ENCODE measurements around the gene WWC1.
A peak's percentile ranks its signal among the peaks of the same experiment; 100 is the strongest.
"Not testable (repeated sequence)": the region's sequence is repeated elsewhere in the genome, so short reads cannot be mapped to it uniquely, and the experiment has no call there.

WWC1 gene

DNA sequence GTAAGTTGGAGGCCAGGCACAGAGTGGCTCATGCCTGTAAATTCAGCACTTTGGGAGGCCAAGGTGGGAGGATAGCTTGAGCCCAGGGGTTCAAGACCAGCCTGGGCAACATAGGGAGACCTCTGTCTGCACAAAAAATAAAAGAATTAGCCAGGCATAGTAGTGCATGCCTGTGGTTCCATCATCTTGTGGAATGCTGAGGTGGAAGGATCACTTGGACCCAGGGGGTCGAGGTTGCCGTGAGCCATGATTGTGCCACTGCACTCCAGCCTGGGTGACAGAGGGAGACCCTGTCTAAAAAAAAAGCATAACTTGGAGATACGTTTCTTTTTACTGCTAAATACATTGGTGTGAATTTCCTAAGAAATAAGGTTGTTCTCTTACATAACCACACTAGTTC lies 19.1 kb downstream of the WWC1 start:
- not testable (repeated sequence) for DNase-seq

DNA sequence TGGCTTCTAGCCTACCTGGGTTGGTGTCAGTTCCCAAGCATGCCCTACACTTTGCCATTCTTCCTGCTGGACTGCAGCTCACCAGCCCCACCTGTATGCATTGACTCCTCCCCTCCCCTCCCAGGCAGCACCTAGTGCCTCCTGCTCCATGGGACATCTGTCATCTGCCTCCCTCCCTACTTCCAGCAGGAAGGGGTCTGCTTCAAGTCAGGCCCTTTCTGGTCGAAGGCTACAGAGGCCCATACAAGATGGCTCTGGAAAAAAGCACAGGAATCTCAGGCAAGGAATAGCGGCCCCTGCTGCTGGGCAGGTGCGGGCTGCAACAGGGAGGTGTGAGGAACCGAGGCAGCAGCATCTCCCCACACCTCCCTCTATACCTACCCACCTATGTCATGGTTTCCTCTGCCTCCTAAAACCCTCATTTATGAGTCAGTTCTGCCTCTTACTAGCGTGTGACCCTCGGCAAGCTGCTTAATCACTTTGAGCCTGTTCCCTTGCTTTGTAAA lies 19.7 kb downstream of the WWC1 start:
- peak; percentile 49 for DNase-seq

DNA sequence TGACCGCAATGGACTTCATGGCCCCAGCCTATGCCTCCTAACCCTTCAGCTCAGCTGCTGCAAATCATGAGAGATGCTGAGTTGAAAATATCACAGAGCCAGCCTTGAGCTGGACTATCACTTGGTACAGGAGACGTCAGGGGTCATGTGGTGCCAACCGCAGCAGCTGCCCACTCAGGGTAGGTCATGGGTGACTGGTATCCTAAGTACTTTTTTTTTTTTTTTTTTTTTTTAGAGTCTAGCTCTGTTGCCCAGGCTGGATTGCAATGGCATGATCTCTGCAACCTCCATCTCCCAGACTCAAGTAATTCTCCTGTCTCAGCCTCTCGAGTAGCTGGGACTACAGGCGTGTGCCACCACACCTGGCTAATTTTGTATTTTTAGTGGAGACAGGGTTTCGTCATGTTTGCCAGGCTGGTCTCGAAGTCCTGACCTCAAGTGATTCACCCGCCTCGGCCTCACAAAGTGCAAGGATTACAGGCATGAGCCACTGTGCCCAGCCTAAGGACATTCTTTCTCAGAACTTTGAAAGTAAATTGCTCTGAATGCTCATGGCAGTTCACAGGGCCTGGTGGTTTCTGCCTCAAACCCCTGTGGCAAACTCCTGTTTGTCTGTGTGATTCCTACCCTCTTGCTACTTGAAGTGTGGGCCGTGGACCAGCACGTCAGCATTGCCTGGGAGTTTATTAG lies 21.3 kb downstream of the WWC1 start:
- DNase-seq, result no peak

DNA sequence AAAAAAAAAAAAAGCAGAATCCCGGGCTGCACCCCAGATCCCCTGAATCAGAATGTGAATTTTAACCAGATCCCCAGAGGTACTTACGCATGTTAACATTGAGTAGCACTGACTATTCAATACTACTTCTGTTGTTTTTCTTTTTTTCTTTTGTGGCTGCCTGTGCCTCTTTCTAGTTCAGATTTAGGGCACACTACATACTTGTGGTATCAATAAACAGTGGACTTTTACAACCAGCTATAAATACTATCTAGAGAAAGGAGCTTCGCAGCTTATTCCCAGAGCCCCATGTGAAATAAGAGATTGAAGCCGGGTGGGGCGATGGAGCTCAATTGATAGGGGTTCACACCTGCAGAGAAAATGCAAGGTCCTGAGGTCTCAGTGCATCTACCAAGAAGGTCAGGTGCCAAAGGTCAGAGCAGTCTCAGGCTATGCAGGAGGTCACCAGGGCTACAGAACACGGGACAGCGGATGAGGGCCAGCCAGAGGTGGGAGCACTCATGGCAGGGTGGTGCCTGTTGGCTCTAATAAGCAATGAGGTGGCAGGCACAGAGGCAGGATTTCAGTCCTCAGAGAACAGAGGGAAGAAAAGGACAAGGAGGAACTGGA lies 22.3 kb downstream of the WWC1 start:
- no peak for DNase-seq

DNA sequence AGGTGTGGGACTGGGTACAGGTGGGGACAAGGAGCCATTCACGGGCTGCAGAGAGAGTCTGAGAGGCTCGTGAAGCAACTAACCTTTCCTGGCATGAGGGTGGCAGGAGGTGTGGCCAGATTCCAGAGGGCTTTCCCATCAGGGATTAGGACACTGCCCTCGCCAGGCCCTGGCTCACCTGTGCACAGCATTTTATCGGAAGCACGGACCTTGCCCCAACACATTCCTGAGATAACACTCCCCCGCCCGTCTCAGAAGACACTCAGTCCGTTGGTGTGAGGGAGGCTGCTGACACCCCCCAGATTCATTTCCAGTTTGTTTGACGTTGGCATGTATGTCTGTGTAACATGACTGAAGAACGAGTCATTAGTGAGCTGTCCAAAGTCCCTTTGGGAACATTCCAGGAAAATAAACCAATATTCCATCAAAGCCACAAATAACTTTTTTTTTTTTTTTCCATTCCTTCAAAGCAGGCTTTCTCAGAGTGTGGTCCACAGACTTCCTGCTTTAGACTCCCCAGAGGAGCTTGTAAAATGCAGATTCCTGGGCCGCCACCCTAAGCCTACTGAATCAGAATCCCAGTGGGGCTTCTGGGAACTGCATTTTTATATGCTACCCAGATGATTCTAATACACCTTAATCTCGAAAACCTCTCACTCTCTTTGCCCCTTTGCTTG lies 23.4 kb downstream of the WWC1 start:
- no peak for DNase-seq

DNA sequence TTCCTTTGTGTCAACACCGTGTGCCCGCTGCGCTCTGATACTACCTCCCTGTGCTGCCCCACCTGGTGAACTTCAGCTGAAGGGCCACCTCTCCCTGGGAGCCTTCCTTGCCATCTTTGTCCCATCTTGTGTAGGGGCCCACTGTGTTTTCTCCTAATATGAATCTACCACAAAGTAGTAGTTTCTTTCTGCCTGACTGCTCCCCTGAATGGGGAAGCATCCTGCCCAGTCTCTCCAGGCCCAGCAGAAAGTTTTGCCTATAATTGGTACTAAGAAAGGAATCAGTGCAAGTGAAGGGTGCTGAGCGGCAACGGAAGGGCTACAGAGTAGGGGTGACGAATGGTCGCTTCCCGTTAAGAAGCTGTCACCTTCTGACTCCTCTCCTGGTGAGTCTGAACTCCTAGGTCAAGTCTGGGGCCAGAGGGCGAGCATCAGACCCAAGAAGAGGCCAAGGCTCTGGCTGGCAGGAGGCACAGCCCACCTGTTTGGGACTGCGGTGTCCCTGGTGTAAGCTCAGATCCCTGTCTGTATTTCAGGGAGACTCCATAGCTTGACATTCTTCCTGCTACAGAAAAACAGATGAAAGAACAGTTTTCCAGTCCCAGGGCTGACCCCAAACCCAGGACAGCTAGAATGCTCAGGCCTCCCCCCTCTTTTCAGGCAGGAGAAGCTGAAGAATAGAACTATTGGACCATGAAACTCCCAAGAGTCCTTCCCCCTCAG lies 24.1 kb downstream of the WWC1 start:
- no peak for DNase-seq

DNA sequence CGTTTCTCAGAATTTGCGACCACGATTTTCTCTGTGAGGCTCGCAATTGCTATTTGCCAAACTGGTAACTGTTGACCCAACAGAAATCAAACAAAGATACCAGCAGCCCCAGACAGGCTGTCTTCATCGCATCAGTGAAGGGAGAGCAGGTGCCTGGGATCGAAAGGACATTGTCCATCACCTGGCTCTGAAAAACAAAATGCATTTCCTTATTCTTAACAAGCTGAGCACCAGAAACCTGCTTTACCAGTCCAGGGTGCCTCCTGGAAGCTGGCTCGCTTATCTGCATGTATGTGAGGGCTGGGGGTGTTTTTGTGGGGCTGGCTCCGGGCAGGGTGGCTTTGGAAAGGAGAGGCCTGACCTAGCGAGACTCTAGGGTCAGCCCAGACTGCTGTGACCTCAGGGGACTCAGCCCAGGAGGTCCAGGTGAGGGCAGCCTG lies 24.7 kb downstream of the WWC1 start:
- peak; percentile 82 for DNase-seq

DNA sequence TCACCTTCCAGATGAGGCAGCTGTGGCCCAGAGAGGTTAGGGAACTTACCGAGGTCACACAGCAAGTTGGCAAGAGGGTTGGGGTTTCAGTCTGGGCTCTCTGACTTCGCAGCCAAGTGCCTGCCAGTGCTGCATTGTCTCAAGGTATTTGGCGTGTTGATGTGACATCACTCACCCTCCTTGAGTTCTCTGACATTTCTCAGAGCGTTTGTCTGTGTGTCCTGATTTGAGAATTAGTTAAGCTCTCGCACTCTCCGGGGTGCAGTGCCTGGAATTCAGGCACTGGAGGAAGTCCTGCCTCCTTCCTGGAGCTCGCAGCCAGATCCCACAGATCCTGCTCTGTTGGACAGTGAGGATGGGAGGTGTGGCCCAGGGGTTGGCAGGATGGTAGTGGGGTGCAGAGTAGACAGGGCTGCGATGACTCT lies 25.7 kb downstream of the WWC1 start:
- DNase-seq, result no peak

DNA sequence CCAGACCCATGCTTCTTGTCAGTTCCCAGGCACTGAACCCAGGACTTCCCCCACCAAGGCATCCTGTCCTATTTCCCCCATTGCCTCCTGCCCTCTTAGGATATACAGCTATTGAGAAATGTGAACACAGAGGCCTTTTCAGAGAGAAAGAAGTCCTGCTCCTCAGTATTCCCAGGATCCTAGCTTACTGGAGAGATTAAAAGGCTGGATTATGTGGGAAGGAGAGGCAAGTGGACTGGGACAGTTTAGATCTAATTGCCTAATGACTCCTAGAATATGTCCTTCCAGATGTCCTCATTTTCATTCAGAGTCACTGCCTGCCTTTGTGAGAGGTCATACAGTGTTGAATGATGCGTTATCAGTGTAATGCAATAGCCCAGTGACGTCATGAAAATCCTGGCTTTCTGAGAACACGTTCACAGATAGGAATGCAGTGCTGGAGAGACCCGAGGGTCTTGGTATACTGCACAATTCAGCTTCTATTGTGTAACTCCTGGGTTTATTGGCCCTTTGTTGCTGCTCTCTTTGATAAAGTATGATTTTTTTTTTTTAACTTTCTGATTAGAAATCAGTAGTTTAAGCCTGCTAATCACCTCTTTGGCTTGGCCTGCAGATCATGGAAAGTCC lies 26.2 kb downstream of the WWC1 start:
- DNase-seq, result peak; percentile 23

DNA sequence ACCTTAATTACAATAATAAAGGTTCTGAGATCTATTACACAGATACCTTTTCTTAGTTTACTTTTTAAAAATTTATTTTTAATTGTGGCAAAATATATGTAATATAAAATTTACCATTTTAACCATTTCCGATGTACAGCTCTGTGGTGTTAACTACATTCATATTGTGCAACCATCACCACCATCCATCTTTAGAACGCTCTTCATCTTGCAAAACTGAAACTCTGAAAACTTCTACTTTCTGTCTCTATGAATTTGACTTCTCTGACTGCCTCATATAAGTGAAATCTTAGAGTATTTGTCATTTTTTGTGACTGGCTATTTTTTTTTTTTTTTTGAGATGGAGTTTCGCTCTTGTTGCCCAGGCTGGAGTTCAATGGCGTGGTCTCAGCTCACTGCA lies 26.8 kb downstream of the WWC1 start:
- no peak for DNase-seq

DNA sequence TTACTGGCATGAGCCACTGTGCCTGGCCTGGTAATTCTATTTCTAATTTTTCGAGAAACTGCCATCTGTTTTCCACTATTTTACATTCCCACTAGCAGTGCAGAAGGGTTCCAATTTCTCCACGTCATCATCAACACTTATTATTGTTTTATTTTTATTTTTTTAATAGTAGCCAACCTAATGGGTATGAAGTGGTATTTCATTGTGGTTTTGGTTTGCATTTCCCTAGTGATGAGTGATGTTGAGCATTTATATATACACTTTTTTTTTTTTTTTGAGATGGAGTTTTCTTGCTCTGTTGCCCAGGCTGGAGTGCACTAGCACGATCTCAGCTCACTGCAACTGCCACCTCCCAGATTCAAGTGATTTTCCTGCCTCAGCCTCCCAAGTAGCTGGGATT lies 28.3 kb downstream of the WWC1 start:
- no peak for DNase-seq

DNA sequence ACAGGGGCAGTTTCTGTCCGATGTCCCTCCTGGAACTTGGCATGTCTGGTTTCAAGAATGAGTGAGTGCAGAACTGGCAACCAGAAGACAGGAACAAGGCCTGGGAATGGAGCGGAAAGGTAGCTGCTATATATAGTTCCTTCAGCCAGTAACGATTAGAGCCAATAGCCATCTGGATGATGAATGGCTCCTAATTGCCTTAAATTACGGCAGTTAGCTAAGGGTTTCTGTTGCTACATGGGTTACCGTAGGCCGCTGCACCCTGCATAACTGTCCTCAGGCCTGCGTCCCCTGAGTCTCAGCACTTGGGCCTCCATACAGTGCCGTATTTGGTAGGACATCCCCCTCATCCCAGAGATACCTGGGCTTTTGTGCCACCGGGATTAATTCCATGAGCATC lies 29.4 kb downstream of the WWC1 start:
- DNase-seq, result no peak

DNA sequence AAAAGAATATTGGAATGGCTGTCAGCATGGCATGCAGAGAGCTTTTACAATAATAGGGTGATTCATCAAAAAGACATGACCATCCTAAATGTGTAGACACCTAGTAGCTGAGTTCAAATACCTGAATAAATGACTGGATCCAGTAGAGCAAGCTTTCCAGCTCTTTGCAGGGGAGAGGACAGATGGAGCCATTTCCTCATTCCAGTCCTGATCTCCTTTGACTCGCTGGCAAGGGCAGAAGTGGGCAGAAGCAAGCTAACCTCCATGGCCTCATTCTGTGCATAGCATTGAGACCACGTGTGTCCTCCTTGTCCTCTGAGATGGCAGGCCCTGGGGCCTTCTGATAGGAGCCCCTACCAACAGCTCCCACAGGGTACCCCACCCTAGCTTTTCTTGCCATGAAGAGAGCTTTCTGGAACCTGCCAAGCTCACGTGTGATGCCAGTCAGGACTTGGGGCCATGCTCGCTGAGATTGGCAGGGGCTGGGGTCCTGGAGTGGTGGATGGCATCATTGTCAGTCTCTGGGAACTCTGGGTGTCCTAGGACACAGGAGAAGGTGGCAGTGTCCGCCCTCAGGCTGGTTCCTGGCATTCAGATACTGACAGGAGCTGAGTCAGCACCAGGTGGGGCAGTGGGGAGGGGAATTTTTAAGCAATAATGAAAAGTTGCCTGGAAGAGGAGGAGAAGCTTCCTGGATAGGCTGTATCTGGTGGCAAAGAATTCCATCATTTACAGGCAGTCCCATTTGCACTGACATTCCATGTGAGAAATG lies 33.6 kb downstream of the WWC1 start:
- DNase-seq, result no peak

DNA sequence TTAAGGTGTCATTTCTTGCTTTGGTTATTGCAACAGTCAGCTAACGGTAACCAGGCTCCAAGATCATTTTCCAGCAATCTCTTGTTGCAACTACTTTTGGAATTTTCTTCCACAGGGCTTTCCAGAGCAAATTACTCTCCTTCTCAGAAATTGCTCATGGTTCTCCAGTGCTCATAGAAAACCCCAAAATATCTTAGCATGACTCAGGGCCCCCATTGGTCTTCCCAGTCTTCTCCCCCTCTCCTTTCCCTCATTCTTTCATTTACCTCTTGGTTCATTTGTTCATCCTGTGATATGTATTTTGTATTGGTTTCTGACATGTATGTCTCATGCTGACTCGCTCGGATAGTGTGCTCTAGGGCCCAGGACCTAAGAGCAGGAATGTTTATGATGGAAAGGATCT lies 35.6 kb downstream of the WWC1 start:
- DNase-seq, result no peak

DNA sequence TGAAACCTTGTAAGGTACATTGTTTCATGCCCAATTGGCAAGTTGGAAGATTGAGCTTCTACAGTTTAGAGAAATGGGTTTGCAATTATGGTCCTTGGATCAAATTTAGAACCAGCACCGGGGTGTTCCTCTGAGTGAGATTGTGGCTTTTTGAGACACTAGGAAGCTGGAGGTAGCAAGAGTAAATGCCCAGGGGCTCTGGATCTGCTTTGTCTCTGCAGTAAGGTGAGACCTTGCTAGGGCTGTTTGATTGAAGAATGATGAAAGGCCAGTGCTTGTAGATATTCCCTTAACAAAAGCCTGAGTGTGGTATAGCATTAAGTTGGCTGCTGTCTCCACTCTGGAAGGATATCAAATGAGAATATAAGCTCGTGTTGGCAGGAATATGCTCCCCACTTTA lies 36.0 kb downstream of the WWC1 start:
- DNase-seq, result no peak

DNA sequence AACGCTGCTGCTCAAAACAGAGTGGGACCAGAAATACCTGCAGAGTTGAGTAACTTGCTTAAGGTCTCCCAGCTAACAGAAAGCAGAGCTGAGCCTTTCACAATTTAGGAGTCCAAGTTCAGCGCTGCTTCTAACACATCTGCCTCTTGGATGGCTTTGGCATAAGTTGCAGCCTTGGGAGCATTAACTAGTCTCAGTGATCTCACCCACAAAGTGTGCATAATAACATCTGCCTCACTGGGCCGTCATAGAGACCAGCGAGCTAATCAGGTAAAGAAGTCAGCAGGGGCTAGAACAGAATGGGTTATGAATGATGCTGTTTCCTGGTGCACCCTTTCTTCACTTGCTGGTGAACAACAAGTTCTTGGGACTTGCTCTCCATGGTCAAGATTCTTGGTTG lies 36.5 kb downstream of the WWC1 start:
- no peak for DNase-seq

DNA sequence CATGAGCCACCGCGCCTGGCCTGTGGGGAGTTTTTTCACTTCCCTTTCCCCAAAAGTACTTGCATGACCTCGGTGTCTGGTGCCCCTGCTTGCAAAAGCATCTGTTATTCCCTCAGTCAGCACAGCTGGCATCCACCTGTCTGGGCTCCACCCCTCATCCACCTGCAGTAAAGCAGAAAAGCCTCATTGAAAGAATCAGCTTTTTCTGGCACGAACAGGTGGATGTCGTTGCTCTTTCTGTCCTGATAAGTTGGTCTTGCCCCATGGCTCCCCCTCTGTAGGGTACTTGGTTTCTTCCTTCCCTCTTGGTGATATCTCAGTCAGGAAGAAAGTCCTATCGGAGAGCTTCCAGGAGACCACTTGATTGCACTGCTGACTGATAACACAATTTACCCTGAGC lies 37.4 kb downstream of the WWC1 start:
- peak; percentile 87 for DNase-seq

DNA sequence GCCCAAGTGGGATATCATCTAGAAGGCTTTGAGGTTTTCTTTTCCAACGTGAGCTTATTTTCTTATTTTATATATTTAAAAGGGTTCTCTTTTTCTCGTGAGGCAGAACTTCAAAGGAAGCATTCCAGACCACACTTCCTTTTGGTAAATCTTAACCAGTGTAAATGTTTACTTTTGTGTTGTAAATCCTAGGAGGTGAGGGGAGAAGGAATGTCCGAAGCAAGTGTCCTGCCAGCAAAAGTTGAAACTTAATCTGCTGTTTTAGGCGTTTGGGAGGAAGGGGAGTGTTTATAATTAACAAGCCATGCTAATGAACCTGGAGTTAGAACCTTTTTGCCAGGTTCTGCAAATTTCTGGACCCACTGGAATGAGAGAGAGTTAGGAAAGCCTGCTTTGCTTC lies 37.9 kb downstream of the WWC1 start:
- no peak for DNase-seq

DNA sequence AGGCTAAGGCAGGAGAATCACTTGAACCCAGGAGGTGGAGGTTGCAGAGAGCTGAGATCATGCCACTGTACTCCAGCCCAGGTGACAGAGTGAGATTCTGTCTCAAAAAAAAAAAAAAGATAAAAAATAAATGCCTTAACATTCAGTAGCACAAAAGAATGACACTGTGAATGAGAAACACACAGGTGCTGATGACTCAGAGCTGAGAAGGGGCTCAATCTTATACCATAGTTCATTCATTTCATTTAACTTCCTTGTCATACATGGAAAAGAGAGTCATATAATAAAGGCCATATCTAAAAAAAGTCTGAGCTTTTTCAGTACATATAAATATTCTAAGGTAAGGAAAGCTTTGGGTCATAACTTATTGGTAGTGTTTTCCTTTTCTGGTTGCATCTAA lies 40.6 kb downstream of the WWC1 start:
- no peak for DNase-seq

DNA sequence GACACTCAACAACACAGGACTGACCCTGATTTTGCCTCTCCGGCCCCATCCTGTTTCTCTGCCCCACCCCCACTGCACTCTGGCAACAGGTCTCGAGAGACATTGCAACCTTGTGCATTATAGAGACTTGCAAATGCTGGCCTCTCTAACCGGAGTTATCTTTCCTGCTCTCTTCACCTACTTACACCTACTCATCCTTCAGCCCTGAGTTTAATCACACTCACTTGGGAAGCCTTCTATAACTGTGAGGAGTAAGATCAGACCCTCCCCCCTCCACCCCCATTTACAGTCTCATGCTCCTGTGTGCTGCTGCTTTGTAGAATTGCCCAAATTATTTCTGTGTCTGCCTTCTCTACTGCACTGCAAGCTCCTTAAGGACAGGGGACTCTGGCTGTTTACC lies 42.8 kb downstream of the WWC1 start:
- no peak for DNase-seq

DNA sequence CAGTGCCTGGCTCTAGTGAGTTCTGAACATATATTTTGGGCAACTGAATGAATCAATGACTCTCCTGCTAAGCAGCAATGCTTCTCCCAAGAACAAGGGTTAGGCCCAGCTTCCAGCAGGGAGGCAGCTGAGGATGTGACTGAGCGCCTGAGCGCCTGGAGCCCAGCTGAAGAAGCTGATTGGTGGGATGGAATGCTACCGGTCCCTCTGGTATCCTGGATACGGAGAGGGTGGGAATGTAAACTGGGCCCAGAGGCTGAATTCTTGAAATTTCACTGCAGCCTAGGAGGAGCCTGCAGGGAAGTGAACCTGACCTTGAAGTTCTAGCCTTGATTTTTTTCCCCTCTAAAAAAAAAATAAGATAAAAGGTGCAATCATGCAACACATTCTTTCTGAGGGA lies 43.2 kb downstream of the WWC1 start:
- DNase-seq, result no peak

DNA sequence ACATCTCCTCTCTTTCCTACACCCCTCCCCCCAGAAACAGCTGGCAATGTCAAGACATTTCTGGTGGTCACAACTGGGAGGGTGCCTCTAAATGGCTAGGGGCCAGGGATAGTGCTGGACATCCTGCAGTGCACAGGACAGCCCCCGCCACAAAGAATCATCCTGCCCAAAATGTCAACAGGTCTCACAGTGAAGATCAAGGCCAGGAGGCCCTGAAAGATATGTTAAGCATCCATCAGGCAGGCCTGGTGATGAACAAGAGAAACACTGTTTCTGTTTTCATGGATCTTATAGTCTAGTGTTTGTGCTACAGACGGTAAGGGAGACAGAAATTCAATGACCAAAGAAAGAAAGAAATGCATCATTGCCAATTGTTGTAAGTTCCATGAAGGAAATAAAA lies 45.9 kb downstream of the WWC1 start:
- no peak for DNase-seq
